Upper lobe of right lung (tissue), 1 donor: ENCODE results near the gene CDS2. TPM values are rescaled to one million over a fixed set of nuclear protein-coding genes. Genes with fewer than 3 reads are reported as not detected.

Source experiments
- ATAC-seq: fragments of 200-7000 bp; cut with Tn5 transposase; one replicate; pipeline ENCODE4 v1.9.1; 2020; ENCODE audit warnings: mild to moderate bottlenecking, moderate library complexity
- DNase-seq: peaks from one replicate; pipeline ENCODE4 v3.0.0-alpha.2; 2020
- H3K27ac ChIP-seq: fragments of 200-600 bp; one replicate; pipeline ENCODE4 v1.8.0; 2022
- H3K27me3 ChIP-seq: fragments of 200-600 bp; one replicate; pipeline ENCODE4 v1.8.0; 2022; ENCODE audit warnings: mild to moderate bottlenecking
- H3K36me3 ChIP-seq: fragments of 200-600 bp; one replicate; pipeline ENCODE4 v1.8.0; 2022
- H3K4me1 ChIP-seq: fragments of 200-600 bp; one replicate; pipeline ENCODE4 v1.8.0; 2022
- H3K4me3 ChIP-seq: fragments of 200-600 bp; one replicate; pipeline ENCODE4 v1.8.0; 2022; ENCODE audit warnings: mild to moderate bottlenecking
- H3K9me3 ChIP-seq: fragments of 200-600 bp; one replicate; pipeline ENCODE4 v1.8.0; 2022
- CTCF ChIP-seq: fragments of 200-600 bp; IDR thresholded peaks from one replicate; pipeline ENCODE4 v1.8.0; 2022; ENCODE audit warnings: antibody characterized with exemption
- intact Hi-C: fragments of 100-400 bp; cut with DNase I; formaldehyde crosslinking; loops from one replicate; pipeline ENCODE4 v1.11.0; 2022
- total RNA-seq: library from RNA; stranded (reverse); fragmentation: NEBNext Ultra II Directional; extraction: Animal tissue kit (Norgen Biotek cat#: 25700); gene quantifications from one replicate; pipeline ENCODE4 v1.2.1, GENCODE V29; 2021
- donor health status: DM: no; HTN: yes; CAD: no; lungs with severe emphysema.

Gene CDS2
- total RNA-seq, 1 donor from 2014 or later: 65.0 TPM

- H3K27ac ChIP-seq: no peak overlapping the region
- no peaks in the 10 kb centered on the region for H3K9me3 ChIP-seq
- TF ChIP-seq CTCF: no peak
- ATAC-seq (no peak), DNase-seq (no peak)
- peaks cover 39% of the 10 kb centered on the region for H3K4me1 ChIP-seq
- H3K27me3 ChIP-seq: no peaks in the 10 kb centered on the region
- no peak overlapping the region for H3K4me3 ChIP-seq
- H3K36me3 ChIP-seq: peaks cover 6% of the 10 kb centered on the region
- intact Hi-C loops: no loop called here
Measured at GRCh38 chr20:5131502-5131901, 4.7 kb downstream of the CDS2 start.

DNA sequence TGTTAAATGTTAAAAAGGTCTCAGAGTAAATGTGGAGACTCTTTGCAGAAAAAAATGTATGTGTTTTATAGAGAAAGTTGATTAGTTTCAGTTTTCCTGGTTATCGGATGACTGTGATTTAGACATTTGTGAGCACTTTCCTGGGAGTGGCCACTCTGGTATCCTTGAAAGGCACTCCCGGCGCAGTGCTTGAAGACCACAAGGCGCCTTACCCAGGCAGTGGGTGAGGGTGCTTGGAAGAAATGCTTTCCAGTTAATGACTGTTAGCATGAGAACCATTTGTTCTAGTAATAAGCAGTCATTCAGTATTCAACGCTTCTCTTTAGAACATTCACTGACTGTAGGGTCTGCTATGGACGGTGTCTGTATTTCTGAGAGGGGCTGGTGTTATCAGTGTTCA lies 7.2 kb downstream of the CDS2 start:
- H3K36me3 ChIP-seq: peaks cover 6% of the 10 kb centered on the region
- no peak for DNase-seq
- H3K27me3 ChIP-seq: no peaks in the 10 kb centered on the region
- intact Hi-C loops: no loop called here
- no peak overlapping the region for H3K27ac ChIP-seq
- TF ChIP-seq CTCF: no peak
- peak; percentile 93 for ATAC-seq
- H3K9me3 ChIP-seq: no peaks in the 10 kb centered on the region
- no peak overlapping the region for H3K4me3 ChIP-seq
- peaks cover 30% of the 10 kb centered on the region for H3K4me1 ChIP-seq

DNA sequence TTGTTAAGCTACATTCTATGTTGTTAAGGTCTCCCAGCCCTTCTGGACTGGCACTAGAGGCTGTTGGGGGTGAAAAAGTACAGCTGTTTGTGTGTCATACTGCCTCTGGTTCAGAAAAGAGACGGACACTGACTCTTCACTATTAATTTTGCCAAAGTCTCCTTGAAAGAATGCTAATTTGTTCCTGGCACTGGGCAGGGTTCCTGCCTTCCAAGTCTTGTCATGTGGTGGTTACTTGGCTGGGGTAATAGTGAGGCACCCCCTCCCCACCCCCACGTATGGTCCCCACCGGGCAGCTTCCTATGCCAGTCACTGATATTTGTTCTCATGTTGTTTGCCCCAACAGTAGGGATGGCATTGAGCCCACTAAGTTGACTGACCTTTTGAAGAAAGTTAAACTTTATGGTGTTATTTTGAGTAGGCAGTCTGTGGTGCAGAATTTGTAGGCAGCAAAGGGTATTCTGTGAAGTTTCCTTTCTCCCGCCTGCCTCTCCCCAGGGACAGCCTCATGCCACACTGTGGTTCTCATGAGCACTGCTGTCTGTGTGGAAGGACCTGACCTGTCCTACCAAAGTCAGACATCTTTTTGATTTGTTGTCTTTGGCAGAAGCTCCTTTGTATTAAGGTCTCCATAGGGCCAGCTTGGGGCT lies 8.7 kb downstream of the CDS2 start:
- H3K27ac ChIP-seq: no peak overlapping the region
- no peak for DNase-seq
- no peak overlapping the region for H3K4me3 ChIP-seq
- TF ChIP-seq CTCF: no peak
- peaks cover 30% of the 10 kb centered on the region for H3K4me1 ChIP-seq
- peak; percentile 32 for ATAC-seq
- no peaks in the 10 kb centered on the region for H3K27me3 ChIP-seq
- no peaks in the 10 kb centered on the region for H3K9me3 ChIP-seq
- intact Hi-C loops: no loop called here
- H3K36me3 ChIP-seq: no peaks in the 10 kb centered on the region

GRCh38 chr20:5136096-5136495 lies 9.3 kb downstream of the CDS2 start:
- DNase-seq (no peak), ATAC-seq (peak; percentile 9)
- no peaks in the 10 kb centered on the region for H3K9me3 ChIP-seq
- H3K4me3 ChIP-seq: no peak overlapping the region
- intact Hi-C loops: no loop called here
- H3K27ac ChIP-seq: no peak overlapping the region
- no peaks in the 10 kb centered on the region for H3K27me3 ChIP-seq
- H3K4me1 ChIP-seq: peaks cover 25% of the 10 kb centered on the region
- TF ChIP-seq CTCF: no peak
- H3K36me3 ChIP-seq: no peaks in the 10 kb centered on the region

- Histone ChIP-seq H3K27me3 (no peaks in the 10 kb centered on the region), H3K4me3 (no peak overlapping the region), H3K27ac (no peak overlapping the region), H3K4me1 (peaks cover 21% of the 10 kb centered on the region), H3K36me3 (no peaks in the 10 kb centered on the region), H3K9me3 (no peaks in the 10 kb centered on the region)
- DNase-seq (no peak), ATAC-seq (no peak)
- intact Hi-C loops: no loop called here
- no peak for TF ChIP-seq CTCF
Measured at GRCh38 chr20:5140195-5140594, 13.4 kb downstream of the CDS2 start.

DNA sequence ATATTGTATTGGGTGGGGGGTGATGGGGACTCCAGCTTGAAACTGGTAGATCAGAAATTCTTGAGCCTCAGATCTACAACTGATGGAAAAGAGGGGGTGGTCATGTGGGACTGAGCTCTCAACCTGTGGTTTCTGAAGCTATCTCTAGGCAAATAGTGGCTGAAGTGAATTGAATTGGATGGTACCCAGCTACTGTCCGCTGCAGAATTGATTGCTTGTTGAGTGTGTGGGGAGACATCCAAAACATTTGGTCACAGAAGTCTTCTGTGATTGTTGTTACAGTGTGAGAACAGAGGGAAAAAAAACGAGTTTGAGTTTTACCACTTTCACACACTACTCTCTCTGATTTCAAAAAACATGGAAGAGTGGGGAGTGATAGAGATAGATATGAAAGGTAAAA lies 14.8 kb downstream of the CDS2 start:
- Histone ChIP-seq H3K27ac (no peak overlapping the region), H3K9me3 (no peaks in the 10 kb centered on the region), H3K36me3 (no peaks in the 10 kb centered on the region), H3K27me3 (no peaks in the 10 kb centered on the region), H3K4me3 (no peak overlapping the region), H3K4me1 (peaks cover 27% of the 10 kb centered on the region)
- ATAC-seq: no peak
- no peak for DNase-seq
- intact Hi-C loops: no loop called here
- TF ChIP-seq CTCF: no peak
